ENCODE results near the gene SPARCL1. TPM values are rescaled to one million over a fixed set of nuclear protein-coding genes. Genes with fewer than 3 reads are reported as not detected.

The SPARCL1 gene
- total and polyA plus RNA-seq, 2 donors (not counting 1 experiment from before 2014, with no cell fraction given): 0.64 to 4.1 TPM

DNA sequence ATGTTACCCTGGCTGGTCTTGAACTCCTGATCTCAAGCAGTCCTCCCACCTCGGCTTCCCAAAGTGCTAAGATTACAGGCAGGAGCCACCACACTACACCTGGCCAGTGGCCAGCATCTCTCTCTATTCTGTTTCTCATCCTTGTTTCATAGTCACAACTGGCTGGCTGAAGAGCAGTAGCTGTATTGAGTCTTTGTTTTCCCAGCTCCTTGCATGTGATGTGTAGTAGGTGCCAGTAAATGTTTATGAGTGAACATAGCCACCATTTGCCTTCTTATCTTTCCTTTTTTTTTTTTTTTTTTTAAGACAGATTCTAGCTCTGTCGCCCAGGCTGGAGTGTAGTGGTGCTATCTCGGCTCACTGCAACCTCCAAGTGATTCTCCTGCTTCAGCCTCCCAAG is 83.2 kb downstream of the SPARCL1 start:
- Histone ChIP-seq H3K27ac (ENCODE audit: insufficient read depth, low read length) (no peak overlapping the region), H2AFZ (ENCODE audit: low read length) (no peak overlapping the region), H3K36me3 (ENCODE audit: control insufficient read depth, insufficient read depth, low read length) (no peaks in the 10 kb centered on the region), H3K27me3 (ENCODE audit: control insufficient read depth, insufficient read depth, low read length) (no peaks in the 10 kb centered on the region), H3K79me2 (ENCODE audit: control insufficient read depth, insufficient read depth, low read length) (no peaks in the 10 kb centered on the region), H3K4me1 (ENCODE audit: control insufficient read depth, extremely low read depth, insufficient read depth, low read length) (no peaks in the 10 kb centered on the region), H3K9ac (ENCODE audit: insufficient read depth, low read length) (no peak overlapping the region), H3K9me3 (ENCODE audit: control insufficient read depth, insufficient read depth, low read depth, low read length) (no peaks in the 10 kb centered on the region), H3K4me3 (replicated peaks in 1 of 4; ENCODE audit: control extremely low read depth in 1 of 4, insufficient read depth in 1 of 4, low read depth in 3 of 4, low read length in 4 of 4) (no peak overlapping the region), H4K20me1 (ENCODE audit: control insufficient read depth, extremely low read depth, insufficient read depth, low read length) (no peaks in the 10 kb centered on the region), H3K4me2 (ENCODE audit: extremely low read depth, insufficient read depth, low read length) (no peak overlapping the region)
- no peak for TF ChIP-seq EZH2 (IDR thresholded peaks at IDR 0.05; ENCODE audit: low read length, missing control alignments)
- TF ChIP-seq, protein P1, sequence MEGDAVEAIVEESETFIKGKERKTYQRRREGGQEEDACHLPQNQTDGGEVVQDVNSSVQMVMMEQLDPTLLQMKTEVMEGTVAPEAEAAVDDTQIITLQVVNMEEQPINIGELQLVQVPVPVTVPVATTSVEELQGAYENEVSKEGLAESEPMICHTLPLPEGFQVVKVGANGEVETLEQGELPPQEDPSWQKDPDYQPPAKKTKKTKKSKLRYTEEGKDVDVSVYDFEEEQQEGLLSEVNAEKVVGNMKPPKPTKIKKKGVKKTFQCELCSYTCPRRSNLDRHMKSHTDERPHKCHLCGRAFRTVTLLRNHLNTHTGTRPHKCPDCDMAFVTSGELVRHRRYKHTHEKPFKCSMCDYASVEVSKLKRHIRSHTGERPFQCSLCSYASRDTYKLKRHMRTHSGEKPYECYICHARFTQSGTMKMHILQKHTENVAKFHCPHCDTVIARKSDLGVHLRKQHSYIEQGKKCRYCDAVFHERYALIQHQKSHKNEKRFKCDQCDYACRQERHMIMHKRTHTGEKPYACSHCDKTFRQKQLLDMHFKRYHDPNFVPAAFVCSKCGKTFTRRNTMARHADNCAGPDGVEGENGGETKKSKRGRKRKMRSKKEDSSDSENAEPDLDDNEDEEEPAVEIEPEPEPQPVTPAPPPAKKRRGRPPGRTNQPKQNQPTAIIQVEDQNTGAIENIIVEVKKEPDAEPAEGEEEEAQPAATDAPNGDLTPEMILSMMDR (conservative IDR thresholded peaks at IDR 0.05 in 1 of 2, IDR thresholded peaks at IDR 0.05 in 1 of 2; ENCODE audit: low read depth in 1 of 2, low read length in 2 of 2): no peak
- no peak for DNase-seq (ENCODE audit: low read depth in 2 of 2)

DNA sequence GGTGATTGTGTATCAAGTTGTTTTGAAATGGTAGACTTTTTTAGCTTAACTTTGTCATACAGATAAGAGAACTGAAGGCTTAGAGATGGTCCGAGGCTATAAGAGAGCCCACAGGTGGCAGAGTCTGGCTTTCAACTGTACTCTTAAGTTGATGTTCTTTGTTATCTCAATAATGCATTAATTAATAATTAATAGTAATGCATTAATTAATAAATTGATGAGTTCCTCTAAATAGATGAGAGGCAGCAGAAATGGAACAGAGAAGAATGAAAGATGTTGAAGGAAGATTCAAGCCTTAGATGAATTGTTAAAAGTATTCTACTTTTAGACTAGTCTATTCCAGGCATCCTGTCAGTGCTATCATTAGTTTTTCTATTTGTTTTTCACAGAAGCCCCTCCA is 84.4 kb downstream of the SPARCL1 start:
- H3K27me3 ChIP-seq (ENCODE audit: control insufficient read depth, insufficient read depth, low read length): no peaks in the 10 kb centered on the region
- no peak overlapping the region for H3K27ac ChIP-seq (ENCODE audit: insufficient read depth, low read length)
- no peak overlapping the region for H3K4me3 ChIP-seq (replicated peaks in 1 of 4; ENCODE audit: control extremely low read depth in 1 of 4, insufficient read depth in 1 of 4, low read depth in 3 of 4, low read length in 4 of 4)
- no peaks in the 10 kb centered on the region for H3K79me2 ChIP-seq (ENCODE audit: control insufficient read depth, insufficient read depth, low read length)
- no peaks in the 10 kb centered on the region for H3K36me3 ChIP-seq (ENCODE audit: control insufficient read depth, insufficient read depth, low read length)
- no peak overlapping the region for H3K9ac ChIP-seq (ENCODE audit: insufficient read depth, low read length)
- TF ChIP-seq, protein P1 (conservative IDR thresholded peaks at IDR 0.05 in 1 of 2, IDR thresholded peaks at IDR 0.05 in 1 of 2; ENCODE audit: low read depth in 1 of 2, low read length in 2 of 2): no peak
- no peaks in the 10 kb centered on the region for H3K9me3 ChIP-seq (ENCODE audit: control insufficient read depth, insufficient read depth, low read depth, low read length)
- H3K4me1 ChIP-seq (ENCODE audit: control insufficient read depth, extremely low read depth, insufficient read depth, low read length): no peaks in the 10 kb centered on the region
- H4K20me1 ChIP-seq (ENCODE audit: control insufficient read depth, extremely low read depth, insufficient read depth, low read length): no peaks in the 10 kb centered on the region
- no peak overlapping the region for H2AFZ ChIP-seq (ENCODE audit: low read length)
- H3K4me2 ChIP-seq (ENCODE audit: extremely low read depth, insufficient read depth, low read length): no peak overlapping the region
- no peak for DNase-seq (ENCODE audit: low read depth in 2 of 2)

DNA sequence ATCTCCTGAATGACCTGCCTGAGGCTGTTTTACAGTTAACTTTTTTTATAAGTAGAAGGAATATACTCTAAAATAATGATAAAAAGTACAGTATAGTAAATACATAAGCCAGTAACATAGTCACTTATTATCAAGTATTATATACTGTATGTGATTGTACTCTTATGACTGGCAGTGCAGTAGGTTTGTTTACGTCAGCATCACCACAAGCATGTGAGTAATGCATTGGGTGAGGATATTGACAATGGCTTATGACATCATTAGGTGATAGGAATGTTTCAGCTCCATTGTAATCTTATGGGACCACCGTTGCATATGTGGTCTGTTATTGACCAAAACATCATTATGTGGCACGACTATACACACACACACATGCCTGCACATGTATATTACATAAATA is 86.3 kb downstream of the SPARCL1 start:
- Histone ChIP-seq H3K4me1 (ENCODE audit: control insufficient read depth, extremely low read depth, insufficient read depth, low read length) (no peaks in the 10 kb centered on the region), H3K4me2 (ENCODE audit: extremely low read depth, insufficient read depth, low read length) (no peak overlapping the region), H3K27ac (ENCODE audit: insufficient read depth, low read length) (no peak overlapping the region), H2AFZ (ENCODE audit: low read length) (no peak overlapping the region), H3K9me3 (ENCODE audit: control insufficient read depth, insufficient read depth, low read depth, low read length) (no peaks in the 10 kb centered on the region), H4K20me1 (ENCODE audit: control insufficient read depth, extremely low read depth, insufficient read depth, low read length) (no peaks in the 10 kb centered on the region), H3K27me3 (ENCODE audit: control insufficient read depth, insufficient read depth, low read length) (no peaks in the 10 kb centered on the region), H3K36me3 (ENCODE audit: control insufficient read depth, insufficient read depth, low read length) (no peaks in the 10 kb centered on the region), H3K79me2 (ENCODE audit: control insufficient read depth, insufficient read depth, low read length) (no peaks in the 10 kb centered on the region), H3K9ac (ENCODE audit: insufficient read depth, low read length) (no peak overlapping the region), H3K4me3 (replicated peaks in 1 of 4; ENCODE audit: control extremely low read depth in 1 of 4, insufficient read depth in 1 of 4, low read depth in 3 of 4, low read length in 4 of 4) (no peak overlapping the region)
- TF ChIP-seq, protein P1 (conservative IDR thresholded peaks at IDR 0.05 in 1 of 2, IDR thresholded peaks at IDR 0.05 in 1 of 2; ENCODE audit: low read depth in 1 of 2, low read length in 2 of 2): no peak
- no peak for TF ChIP-seq EZH2 (IDR thresholded peaks at IDR 0.05; ENCODE audit: low read length, missing control alignments)
- DNase-seq (ENCODE audit: low read depth in 2 of 2): peak in 1 of 2 donors; percentile 29
